ENCODE measurements around the gene CEP128. TPM values are rescaled to one million over a fixed set of nuclear protein-coding genes. Genes with fewer than 3 reads are reported as not detected.

CEP128 gene
- polyA plus RNA-seq, 1 of the 3 experiments (the other 2 are of a cell fraction), result 1.2 TPM

- no peak for DNase-seq
- H3K27me3 ChIP-seq (ENCODE audit: insufficient read depth), result no peaks in the 10 kb centered on the region
These were observed 40.3 kb downstream of the CEP128 start for GRCh38 chr14:80901260-80901659.

More at GRCh38 chr14:80901260-80901659, 40.3 kb downstream of the CEP128 start:
- no peak for TF ChIP-seq EZH2phosphoT487 (IDR thresholded peaks at IDR 0.05; ENCODE audit: borderline replicate concordance, low read depth)
- no peak for TF ChIP-seq FOSL2 (IDR thresholded peaks at IDR 0.05; ENCODE audit: borderline replicate concordance, low read depth)
- TF ChIP-seq YY1 (IDR thresholded peaks at IDR 0.05; ENCODE audit: low read depth), result no peak
- no peak for TF ChIP-seq GATA2 (CRISPR knock-in tag; IDR thresholded peaks at IDR 0.05)
- no peak for TF ChIP-seq MAX (IDR thresholded peaks at IDR 0.05; ENCODE audit: low read depth)
- no peak for TF ChIP-seq TCF12 (IDR thresholded peaks at IDR 0.05)
- no peak for TF ChIP-seq RFX5 (IDR thresholded peaks at IDR 0.05; ENCODE audit: low read length)
- no peak for TF ChIP-seq PBX3 (IDR thresholded peaks at IDR 0.05)
- no peak for TF ChIP-seq MXI1 (IDR thresholded peaks at IDR 0.05; ENCODE audit: low read depth, low read length)
- TF ChIP-seq TAF1 (IDR thresholded peaks at IDR 0.05; ENCODE audit: borderline replicate concordance, low read depth, low read length), result no peak
- TF ChIP-seq CHD2 (IDR thresholded peaks at IDR 0.05; ENCODE audit: low read length, partially characterized antibody), result no peak
- no peak for TF ChIP-seq FOXJ3 (CRISPR knock-in tag; IDR thresholded peaks at IDR 0.05)
- no peak for TF ChIP-seq RCOR1 (IDR thresholded peaks at IDR 0.05; ENCODE audit: low read length)
- no peak for TF ChIP-seq ZBTB33 (IDR thresholded peaks at IDR 0.05; ENCODE audit: borderline replicate concordance, low read depth)
- no peak for TF ChIP-seq RAD21 (IDR thresholded peaks at IDR 0.05; ENCODE audit: low read length)
- no peak for TF ChIP-seq NRF1 (IDR thresholded peaks at IDR 0.05; ENCODE audit: low read depth, low read length)
- TF ChIP-seq CTCF (IDR thresholded peaks at IDR 0.05), result no peak
- no peak for TF ChIP-seq NFIC (IDR thresholded peaks at IDR 0.05; ENCODE audit: borderline replicate concordance)
- TF ChIP-seq EP300 (IDR thresholded peaks at IDR 0.05; ENCODE audit: borderline replicate concordance in 1 of 2, low read depth in 1 of 2, low read length in 1 of 2), result no peak
- no peak for TF ChIP-seq GABPA (IDR thresholded peaks at IDR 0.05; ENCODE audit: low read depth)
- H3K9ac ChIP-seq, result no peak overlapping the region
- ChIA-PET CTCF (no interaction called here), POLR2A (no interaction called here)
- H3K4me3 ChIP-seq (ENCODE audit: low read depth in 2 of 2, low read length in 1 of 2), result no peak overlapping the region
- H3F3A ChIP-seq (replicated peaks; ENCODE audit: insufficient read depth), result no peaks in the 10 kb centered on the region
- no peak overlapping the region for H3K27ac ChIP-seq (ENCODE audit: low read depth in 2 of 2, low read length in 1 of 2)
- no peak overlapping the region; the same call in 1 of the 2 replicates for H2AFZ ChIP-seq (ENCODE audit: low read depth)
- H3K4me2 ChIP-seq, result no peak overlapping the region
- H3K9me2 ChIP-seq, result no peaks in the 10 kb centered on the region
- H3K9me3 ChIP-seq, result no peaks in the 10 kb centered on the region
- no peaks in the 10 kb centered on the region for H3K79me2 ChIP-seq (ENCODE audit: insufficient read depth)
- no peaks in the 10 kb centered on the region for H3K4me1 ChIP-seq (ENCODE audit: control insufficient read depth in 1 of 2, insufficient read depth in 2 of 2, low read depth in 1 of 2, low read length in 1 of 2)
- peaks cover 3 to 10% of the 10 kb centered on the region in 2 experiments for H3K36me3 ChIP-seq (replicated peaks in 1 of 2; ENCODE audit: control insufficient read depth in 1 of 2, insufficient read depth in 2 of 2, low read length in 1 of 2)
- H4K20me1 ChIP-seq (ENCODE audit: insufficient read depth), result no peaks in the 10 kb centered on the region
- 93% methylated on average over 3 of the region's 3 CpGs for WGBS (ENCODE audit: low lambda C conversion rate)

All from SK-N-SH (cell line).